NCI-H128 (cell line): ENCODE data around the gene CFAP68.
"Not testable (repeated sequence)": the region's sequence is repeated elsewhere in the genome, so short reads cannot be mapped to it uniquely, and the experiment has no call there.

ENCODE experiments used
- DNase-seq: peaks from one replicate; lab custom pipeline; 2025; ENCODE audit not compliant: unreplicated experiment; lab: John Stamatoyannopoulos, UW

Gene CFAP68

DNA sequence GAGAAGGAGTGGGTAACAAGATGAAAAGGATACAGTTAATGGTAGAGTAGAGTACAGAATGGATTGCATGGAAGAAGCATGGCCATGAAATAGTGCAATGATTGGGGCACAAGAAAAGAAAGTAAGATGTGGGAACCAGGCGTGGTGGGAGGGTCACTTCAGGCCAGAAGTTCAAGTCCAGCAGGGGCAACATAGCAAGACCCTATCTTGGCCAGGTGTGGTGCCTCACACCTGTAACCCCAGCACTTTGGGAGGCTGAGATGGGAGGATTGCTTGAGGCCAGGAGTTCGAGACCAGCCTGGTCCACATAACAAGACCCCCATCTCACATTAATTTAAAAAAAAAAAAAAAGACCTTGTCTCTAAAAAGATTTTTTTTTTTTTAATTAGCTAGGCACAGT lies 38.0 kb downstream of the CFAP68 start:
- DNase-seq, result no peak

DNA sequence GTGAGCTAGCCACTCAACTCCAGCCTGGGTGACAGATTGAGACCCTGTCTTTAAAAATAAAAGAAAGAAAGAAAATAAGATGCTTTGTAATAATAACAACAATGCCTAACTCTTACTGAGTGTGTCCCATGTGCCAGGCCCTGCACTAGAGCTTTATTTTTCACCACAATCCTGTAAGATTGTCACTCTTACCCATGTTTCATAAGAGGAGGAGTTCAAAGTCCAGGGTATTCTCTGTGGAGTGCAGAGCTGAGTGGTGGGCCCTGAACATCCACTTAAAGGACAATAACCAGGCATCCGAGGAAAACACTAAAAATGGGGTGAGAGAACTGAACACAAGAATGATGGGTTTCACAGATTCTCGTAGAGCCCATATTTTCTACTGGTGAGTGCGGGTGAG lies 38.4 kb downstream of the CFAP68 start:
- DNase-seq, result no peak

DNA sequence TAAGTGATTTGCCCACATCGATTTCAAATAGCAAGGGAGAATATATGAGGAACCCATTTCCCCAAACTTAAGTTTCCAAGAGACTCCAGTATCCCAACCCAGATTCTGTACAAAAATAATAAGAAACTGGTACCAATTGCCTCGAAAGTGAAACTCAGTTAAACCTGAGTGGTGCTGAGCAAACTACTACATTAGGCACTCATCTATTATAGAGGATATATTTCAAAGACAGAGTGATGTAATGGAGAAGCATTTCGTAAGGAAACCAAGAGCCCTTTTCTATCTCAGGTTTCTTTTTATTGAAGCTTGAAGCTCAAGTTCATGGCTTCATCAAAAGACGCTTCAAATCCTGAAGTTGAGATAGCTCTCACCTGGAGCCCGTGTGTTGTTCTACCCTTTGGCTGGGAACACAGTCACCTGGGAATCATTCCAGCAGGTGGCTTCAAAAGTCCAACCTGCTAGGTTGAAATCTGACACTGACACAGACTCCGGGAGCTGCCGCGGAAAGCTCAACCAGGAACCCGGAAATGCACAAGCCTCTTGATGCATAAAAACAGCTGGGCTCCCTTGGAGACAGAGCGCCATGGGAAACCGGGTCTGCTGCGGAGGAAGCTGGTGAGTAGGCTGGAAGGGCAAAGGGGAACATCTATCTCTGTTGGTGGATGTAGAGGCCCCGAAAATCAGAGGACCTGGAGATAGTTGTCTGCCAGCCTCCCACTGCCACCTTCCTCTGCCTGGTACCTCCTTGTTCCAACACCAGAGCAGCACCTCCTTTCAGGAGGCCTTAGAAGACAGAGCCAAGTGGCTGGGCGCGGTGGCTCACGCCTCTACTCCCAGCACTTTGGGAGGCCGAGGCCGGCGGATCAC lies 39.3 kb downstream of the CFAP68 start, which contains the start of gene C11orf52:
Gene C11orf52, plus strand, starts transcription at position 524 of the 867 bp plus-strand sequence. Its CDS starts 60 bp downstream, at position 584.
- DNase-seq, result peak; percentile 80

DNA sequence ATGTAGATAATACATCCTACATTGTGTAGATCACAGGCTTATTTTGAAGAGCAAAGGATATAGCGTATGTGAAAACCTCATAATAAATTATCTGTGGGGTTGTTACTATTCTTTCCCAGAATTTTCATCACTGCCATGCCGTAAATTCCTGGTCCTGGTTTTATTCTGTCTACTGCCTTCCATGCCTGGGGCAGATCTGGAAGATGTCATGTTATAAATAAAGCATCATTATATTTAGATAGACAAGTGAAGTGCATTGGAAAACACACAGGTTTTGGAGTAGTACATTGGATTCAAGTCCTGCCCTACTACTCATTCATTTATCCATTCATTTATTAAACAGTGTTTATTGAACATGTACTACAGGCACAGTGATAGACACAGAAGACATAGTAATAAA lies 41.6 kb downstream of the CFAP68 start:
- DNase-seq, result no peak

DNA sequence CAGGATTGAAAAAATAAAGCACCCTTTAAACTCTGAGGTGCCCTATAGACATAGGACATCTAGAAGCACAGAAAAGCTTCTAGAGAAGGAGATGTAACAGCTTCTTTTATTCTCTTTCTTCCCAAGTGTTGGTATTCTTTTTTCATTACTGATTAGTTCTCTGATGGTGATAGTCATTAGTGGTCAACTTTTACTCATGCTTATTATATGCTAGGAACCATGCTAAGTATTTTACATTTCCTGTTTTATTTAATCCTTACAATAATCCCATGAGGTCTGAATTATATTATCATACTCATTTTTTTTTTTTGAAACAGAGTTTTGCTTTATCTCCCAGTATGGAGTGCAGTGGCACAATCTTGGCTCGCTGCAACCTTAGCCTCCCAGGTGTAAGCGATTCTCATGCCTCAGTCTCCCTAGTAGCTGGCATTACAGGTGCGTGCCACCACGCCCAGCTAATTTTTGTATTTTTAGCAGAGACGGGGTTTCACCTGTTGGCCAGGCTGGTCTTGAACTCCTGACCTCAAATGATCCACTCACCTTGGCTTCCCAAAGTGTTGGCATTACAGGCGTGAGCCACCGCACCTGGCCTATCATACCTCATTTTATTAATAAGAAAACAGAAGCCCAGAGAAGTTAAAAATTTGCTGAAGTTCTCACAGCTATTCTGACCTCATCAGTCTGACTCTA lies 42.3 kb downstream of the CFAP68 start:
- no peak for DNase-seq

DNA sequence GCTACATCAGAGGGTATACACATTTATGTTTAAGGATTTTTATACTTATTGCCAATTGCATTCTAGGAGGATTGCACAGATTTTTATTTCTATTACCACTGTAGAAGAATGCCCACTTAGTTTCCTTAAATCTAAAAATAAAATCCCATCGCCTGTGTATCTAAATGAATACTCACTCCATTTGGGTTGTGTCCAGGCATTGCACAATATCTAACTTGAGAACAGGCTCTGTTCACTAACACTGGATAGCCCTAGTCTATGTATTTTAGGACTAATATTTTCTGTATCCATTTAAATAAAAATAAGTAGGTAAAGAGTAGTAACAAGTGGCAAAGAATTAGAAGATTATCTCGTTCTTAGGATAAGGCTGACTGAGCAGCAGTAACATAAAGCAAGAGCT lies 43.5 kb downstream of the CFAP68 start:
- DNase-seq, result no peak

DNA sequence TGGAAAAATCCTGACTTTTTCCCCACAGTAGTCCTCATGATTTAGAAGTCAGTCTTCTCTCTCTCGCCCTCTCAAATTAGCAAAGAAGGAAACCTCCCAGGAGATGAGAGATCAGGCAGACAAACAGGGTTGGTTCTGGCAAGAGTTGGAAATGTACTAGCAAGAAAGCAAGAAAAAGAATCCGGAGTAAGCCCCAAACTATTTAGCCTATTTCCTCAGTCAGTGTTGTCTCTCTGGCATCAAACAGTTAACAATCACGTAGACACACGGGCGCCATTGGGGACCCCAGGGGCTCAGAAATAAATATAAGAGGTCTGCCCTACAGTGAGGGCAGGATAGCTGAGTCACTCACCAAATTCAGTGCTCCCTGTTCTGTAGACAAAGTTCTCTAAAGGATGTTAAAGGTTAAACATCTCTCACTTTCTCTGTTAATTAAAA lies 44.0 kb downstream of the CFAP68 start:
- no peak for DNase-seq

DNA sequence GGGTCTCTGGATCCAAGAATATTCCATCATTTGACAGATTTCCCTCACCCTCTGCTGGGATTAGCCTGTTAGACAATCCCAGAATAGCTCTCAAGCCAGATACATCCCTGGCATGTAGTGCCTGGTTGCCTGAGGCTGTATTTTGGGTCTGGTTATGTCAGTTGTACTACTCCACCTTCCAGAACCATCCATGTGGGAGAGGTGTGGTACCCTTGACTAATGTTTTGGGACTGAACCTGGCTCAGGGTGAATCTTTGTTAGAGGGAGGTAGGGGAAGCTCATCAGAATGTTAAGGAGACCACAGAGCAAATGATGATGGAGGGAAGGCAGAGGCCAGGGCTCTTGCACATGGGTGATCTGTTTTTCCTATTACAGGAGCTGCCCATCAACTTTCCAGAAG lies 44.6 kb downstream of the CFAP68 start:
- DNase-seq, result no peak

DNA sequence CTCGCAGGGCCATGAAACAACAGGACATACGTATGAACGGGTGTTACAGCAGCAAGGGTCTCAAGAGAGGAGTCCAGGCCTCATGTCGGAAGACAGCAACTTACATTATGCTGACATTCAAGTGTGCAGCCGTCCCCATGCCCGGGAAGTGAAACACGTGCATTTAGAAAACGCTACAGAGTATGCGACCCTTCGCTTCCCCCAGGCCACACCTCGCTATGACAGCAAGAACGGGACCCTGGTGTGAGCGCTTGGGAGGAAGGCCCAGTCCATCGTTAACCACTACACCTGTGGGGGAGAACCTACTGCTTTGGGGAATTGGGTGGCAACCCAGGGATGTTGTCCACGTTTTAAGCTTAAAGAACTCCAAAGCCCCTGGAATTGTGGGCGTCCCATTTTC lies 46.6 kb downstream of the CFAP68 start:
- DNase-seq, result no peak

DNA sequence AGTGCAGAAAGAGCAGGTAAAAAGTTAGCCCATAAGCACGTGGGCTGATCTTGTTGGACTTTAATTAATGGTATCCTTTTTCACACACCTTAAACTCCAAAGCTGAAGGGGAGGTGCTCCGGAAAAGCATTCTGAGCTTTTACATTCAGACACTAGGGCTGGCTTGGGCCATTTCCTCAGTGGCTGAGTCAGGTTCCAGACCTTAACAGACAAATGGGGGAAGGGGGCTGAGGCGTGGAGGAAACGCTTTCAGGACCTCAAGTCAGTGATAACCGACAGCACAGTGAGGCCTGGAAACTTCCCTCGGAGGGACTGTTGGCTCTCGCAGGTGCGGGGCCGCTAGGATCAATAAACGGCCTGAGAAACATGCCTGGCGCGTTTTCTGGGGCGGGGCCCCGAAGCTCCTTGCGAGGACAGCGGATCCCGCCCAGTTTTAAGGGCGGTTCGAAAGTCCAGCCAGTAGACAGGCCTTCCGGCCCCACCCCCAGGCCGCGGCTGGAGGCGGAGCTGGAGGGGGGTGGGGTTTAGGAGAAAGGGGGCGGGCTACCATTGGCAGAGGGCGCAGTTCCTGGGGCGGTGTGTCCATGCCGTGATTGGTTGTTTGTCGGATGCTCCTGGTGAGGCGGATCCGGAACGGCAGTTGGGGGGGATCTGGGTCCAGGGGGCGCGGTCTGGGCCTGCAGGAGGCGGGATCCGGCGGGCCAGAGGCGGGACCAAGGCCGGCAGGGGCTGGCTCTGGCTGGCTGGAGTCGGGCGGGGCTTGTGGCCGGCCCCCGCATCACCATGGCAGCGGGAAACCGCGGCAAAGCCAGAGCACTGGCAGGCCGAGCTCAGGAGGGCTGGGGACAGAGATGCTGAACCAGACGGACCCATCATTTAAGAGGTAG lies 47.4 kb downstream of the CFAP68 start:
- DNase-seq, result peak; percentile 98

DNA sequence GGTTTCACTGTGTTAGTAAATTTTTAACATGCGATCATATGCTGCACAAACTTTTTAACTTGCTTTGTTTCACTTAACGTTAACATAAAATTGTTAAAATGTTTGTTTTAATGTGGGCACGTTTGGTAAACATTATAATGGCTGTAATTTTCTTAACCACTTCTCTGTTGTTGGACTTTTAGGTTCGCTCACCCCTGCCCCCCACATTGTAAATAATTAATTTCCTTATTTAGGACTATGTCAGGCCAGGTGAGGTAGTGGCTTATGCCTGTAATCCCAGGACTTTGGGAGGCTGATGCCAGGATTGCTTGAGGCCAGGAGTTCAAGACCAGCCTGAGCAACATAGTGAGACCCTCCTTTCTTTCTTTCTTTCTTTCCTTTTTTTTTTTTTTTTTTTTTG lies 51.1 kb downstream of the CFAP68 start:
- no peak for DNase-seq

DNA sequence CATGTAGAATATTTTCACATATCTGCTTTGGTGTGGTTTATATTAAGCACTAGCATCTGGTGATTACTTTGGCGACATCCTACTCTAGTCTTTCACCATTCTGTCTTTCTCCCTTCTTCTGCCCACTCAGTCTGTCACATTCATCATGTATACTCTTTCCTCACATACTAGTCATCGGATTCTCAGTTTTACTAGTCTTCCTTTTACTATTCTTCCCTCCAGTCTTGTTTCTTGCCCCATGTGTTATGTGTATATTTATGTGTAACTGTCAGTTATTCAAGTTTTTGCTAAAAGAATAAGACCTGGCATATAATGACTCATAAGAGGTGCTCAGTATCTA lies 53.2 kb downstream of the CFAP68 start:
- DNase-seq, result no peak

DNA sequence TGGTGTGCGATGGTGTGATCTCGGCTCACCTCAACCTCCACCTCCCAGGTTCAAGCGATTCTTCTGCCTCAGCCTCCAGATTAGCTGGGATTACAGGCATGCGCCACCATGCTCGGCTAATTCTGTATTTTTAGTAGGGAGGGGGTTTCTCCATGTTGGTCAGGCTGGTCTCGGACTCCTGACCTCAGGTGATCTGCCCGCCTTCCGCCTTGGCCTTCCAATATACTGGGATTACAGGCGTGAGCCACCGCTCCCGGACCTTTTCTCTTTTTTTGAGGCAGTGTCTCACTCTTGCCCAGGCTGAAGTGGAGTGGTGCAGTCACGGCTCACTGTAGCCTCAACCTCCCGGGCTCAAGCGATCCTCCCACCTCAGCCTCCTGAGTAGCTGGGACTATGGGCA lies 53.8 kb downstream of the CFAP68 start:
- DNase-seq, result not testable (repeated sequence)

DNA sequence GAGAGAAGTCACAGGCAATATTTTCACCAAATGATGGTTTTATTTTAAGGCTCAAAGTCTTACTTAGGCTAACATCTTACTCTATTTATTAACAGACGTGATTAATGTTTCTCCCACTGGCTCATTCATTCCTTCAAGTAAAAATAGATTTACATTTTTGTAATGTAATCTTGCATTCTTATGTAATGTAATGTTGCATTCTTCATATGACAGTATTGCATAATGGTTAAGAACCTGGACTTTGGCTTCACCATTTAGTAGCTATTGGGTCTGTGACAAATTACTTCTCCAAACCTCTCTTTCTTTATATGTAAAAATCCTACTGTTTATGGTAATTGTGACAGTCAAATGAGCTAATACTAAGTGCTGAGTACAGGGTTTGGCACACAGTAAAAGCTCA lies 54.5 kb downstream of the CFAP68 start:
- DNase-seq, result no peak

DNA sequence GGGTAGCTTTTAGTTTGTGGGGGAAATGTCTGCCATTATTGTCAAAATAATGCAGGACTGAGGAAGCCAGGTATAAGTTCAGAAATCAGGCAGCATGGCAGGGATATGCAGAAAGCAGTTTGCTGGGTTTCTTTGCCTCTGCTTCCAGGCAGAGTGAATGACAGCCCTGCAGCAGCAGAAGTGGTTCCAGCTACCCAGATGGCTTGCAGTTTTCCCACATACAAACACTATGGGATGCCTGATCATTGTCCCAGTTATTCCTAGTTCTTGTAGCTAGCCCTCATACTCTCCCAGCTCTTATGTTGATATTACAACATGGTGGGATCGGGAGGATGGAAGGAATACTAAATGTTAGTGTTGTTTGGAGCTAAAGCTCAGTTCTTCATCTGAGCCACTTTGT lies 55.0 kb downstream of the CFAP68 start:
- DNase-seq, result no peak
